Measurements from ENCODE around the gene SLC45A3.

- TF ChIP-seq POLR2A (IDR thresholded peaks at IDR 0.05; ENCODE audit: low read depth, low read length) (no peak), POLR2AphosphoS5 (IDR thresholded peaks at IDR 0.05; ENCODE audit: low read depth, low read length) (no peak), TAF1 (IDR thresholded peaks at IDR 0.05; ENCODE audit: low read depth, low read length) (no peak), POU2F2 (IDR thresholded peaks at IDR 0.05; ENCODE audit: low read depth, low read length) (no peak)
Observed at GRCh38 chr1:205715628-205716027, 35.3 kb upstream of the SLC45A3 start.
